Omental fat pad (tissue), 4 donors: ENCODE results near the gene LRRC8B. TPM values are rescaled to one million over a fixed set of nuclear protein-coding genes. Genes with fewer than 3 reads are reported as not detected.
"Not testable (repeated sequence)": the region's sequence is repeated elsewhere in the genome, so short reads cannot be mapped to it uniquely, and the experiment has no call there.

ENCODE experiments used
- ATAC-seq: fragments of 150-250 bp; one replicate; pipeline ENCODE4 v1.9.1; 2016; ENCODE audit warnings: mild to moderate bottlenecking, moderate library complexity; ENCODE audit not compliant: low FRiP score
- DNase-seq: peaks from one replicate; pipeline ENCODE4 v3.0.0-alpha.2; 2019; ENCODE audit warnings: low spot score
- CTCF ChIP-seq, 3 donors: fragments of 450-650 bp; IDR thresholded peaks; one replicate each; pipeline ENCODE4 v1.5.1; 2016 to 2017; ENCODE audit warnings: antibody characterized with exemption in 3 of 3, mild to moderate bottlenecking in 3 of 3, moderate library complexity in 2 of 3
- total RNA-seq, 4 donors: library from RNA; depleted of rRNA; stranded (reverse); fragments of >200 nt; gene quantifications; one replicate each; pipeline ENCODE4 v1.1.0, GENCODE V29; 2016

The LRRC8B gene
- total RNA-seq, 4 donors from 2014 or later = 5.7 to 30.3 (median 10.7) TPM

GRCh38 chr1:89582571-89582970, 57.9 kb downstream of the LRRC8B start:
- TF ChIP-seq CTCF (IDR thresholded peaks at IDR 0.05) = no peak
- DNase-seq (no peak), ATAC-seq (no peak)

GRCh38 chr1:89584211-89584610, 59.6 kb downstream of the LRRC8B start:
- ATAC-seq (no peak), DNase-seq (no peak)
- no peak for TF ChIP-seq CTCF (IDR thresholded peaks at IDR 0.05)

- DNase-seq (no peak), ATAC-seq (no peak)
- no peak for TF ChIP-seq CTCF (IDR thresholded peaks at IDR 0.05)
Measured at GRCh38 chr1:89584781-89585180, 60.2 kb downstream of the LRRC8B start.

GRCh38 chr1:89587729-89588161, 63.1 kb downstream of the LRRC8B start:
- no peak for ATAC-seq
- no peak for TF ChIP-seq CTCF (IDR thresholded peaks at IDR 0.05)
- DNase-seq = no peak

- TF ChIP-seq CTCF (IDR thresholded peaks at IDR 0.05) = no peak
- DNase-seq (no peak), ATAC-seq (no peak)
Measured at GRCh38 chr1:89588480-89588879, 63.9 kb downstream of the LRRC8B start.

- no peak for TF ChIP-seq CTCF (IDR thresholded peaks at IDR 0.05)
- ATAC-seq (no peak), DNase-seq (no peak)
Measured at GRCh38 chr1:89589515-89589914, 64.9 kb downstream of the LRRC8B start.

GRCh38 chr1:89590341-89591080, 65.9 kb downstream of the LRRC8B start:
- ATAC-seq = no peak
- no peak for DNase-seq
- no peak for TF ChIP-seq CTCF (IDR thresholded peaks at IDR 0.05)

GRCh38 chr1:89592861-89593302, 68.3 kb downstream of the LRRC8B start:
- not testable (repeated sequence) for DNase-seq, ATAC-seq
